Activated CD8-positive, alpha-beta memory T cell treated with anti-CD3 and anti-CD28 coated beads, Interleukin-2, amount 10 ng/mL, durations not matched to agents 7 days and 5 days (primary cell): ENCODE measurements around the gene GRB14. TPM values are rescaled to one million over a fixed set of nuclear protein-coding genes. Genes with fewer than 3 reads are reported as not detected.

Experiments used
- ATAC-seq: fragments of 150-1000 bp; cut with Tn5 transposase; one replicate; pipeline ENCODE4 v1.10.0; 2021; ENCODE audit warnings: moderate library complexity
- CTCF ChIA-PET: fragments of 350-600 bp; sonication (Branson Sonifier 250); formaldehyde crosslinking; loops from one replicate; lab custom pipeline; 2021; ENCODE audit warnings: antibody characterized with exemption; lab: Charles Lee
- DNase-seq: peaks from one replicate; pipeline ENCODE4 v3.0.0-alpha.2; 2020
- H3K27ac Mint-ChIP-seq: one replicate; pipeline ENCODE4 v1.8.0; 2021; ENCODE audit warnings: mild to moderate bottlenecking, mixed read lengths
- H3K27me3 Mint-ChIP-seq: one replicate; pipeline ENCODE4 v1.8.0; 2021; ENCODE audit warnings: mixed read lengths
- H3K36me3 Mint-ChIP-seq: one replicate; pipeline ENCODE4 v1.8.0; 2021; ENCODE audit warnings: mild to moderate bottlenecking, mixed read lengths
- H3K4me1 Mint-ChIP-seq: one replicate; pipeline ENCODE4 v1.8.0; 2021; ENCODE audit warnings: mixed read lengths
- H3K4me3 Mint-ChIP-seq: one replicate; pipeline ENCODE4 v1.8.0; 2021; ENCODE audit warnings: mild to moderate bottlenecking, moderate library complexity, mixed read lengths
- H3K9me3 Mint-ChIP-seq: one replicate; pipeline ENCODE4 v1.8.0; 2022; ENCODE audit warnings: low read depth, mixed read lengths
- total RNA-seq, 2 experiments: library from RNA; stranded (reverse); gene quantifications; one replicate each; pipeline ENCODE4 v1.2.3, GENCODE V29; 2021

The GRB14 gene
- not detected for total RNA-seq

- peaks cover 20% of the 10 kb centered on the region for H3K27me3 Mint-ChIP-seq
- DNase-seq (no peak), ATAC-seq (no peak)
- no peaks in the 10 kb centered on the region for H3K36me3 Mint-ChIP-seq
- CTCF ChIA-PET: no interaction called here
- no peaks in the 10 kb centered on the region for H3K9me3 Mint-ChIP-seq
- no peak within 1 kb of the TSS for H3K4me3 Mint-ChIP-seq
- no peaks in the 10 kb centered on the region for H3K4me1 Mint-ChIP-seq
- H3K27ac Mint-ChIP-seq: no peak within 1 kb of the TSS
Observed at GRCh38 chr2:164620873-164621763, at the start of gene GRB14. Gene GRB14, minus strand, starts transcription at chr2:164621482. Its CDS starts 173 bp downstream, at chr2:164621309.

GRCh38 chr2:164669291-164669690, 48.0 kb upstream of the GRB14 start:
- CTCF ChIA-PET: no interaction called here
- no peaks in the 10 kb centered on the region for H3K4me1 Mint-ChIP-seq
- H3K4me3 Mint-ChIP-seq: no peak overlapping the region
- ATAC-seq: no peak
- no peaks in the 10 kb centered on the region for H3K36me3 Mint-ChIP-seq
- H3K27ac Mint-ChIP-seq: no peak overlapping the region
- H3K9me3 Mint-ChIP-seq: peaks cover 3% of the 10 kb centered on the region
- no peaks in the 10 kb centered on the region for H3K27me3 Mint-ChIP-seq
- no peak for DNase-seq

GRCh38 chr2:164667566-164667965, 46.3 kb upstream of the GRB14 start:
- CTCF ChIA-PET: no interaction called here
- H3K27me3 Mint-ChIP-seq: no peaks in the 10 kb centered on the region
- H3K36me3 Mint-ChIP-seq: no peaks in the 10 kb centered on the region
- H3K4me1 Mint-ChIP-seq: no peaks in the 10 kb centered on the region
- H3K4me3 Mint-ChIP-seq: no peak overlapping the region
- DNase-seq (no peak), ATAC-seq (no peak)
- no peak overlapping the region for H3K27ac Mint-ChIP-seq
- peaks cover 3% of the 10 kb centered on the region for H3K9me3 Mint-ChIP-seq

GRCh38 chr2:164664070-164664469, 42.8 kb upstream of the GRB14 start:
- no peaks in the 10 kb centered on the region for H3K4me1 Mint-ChIP-seq
- no peak for DNase-seq
- no peak for ATAC-seq
- CTCF ChIA-PET: no interaction called here
- H3K27ac Mint-ChIP-seq: no peak overlapping the region
- H3K36me3 Mint-ChIP-seq: no peaks in the 10 kb centered on the region
- no peaks in the 10 kb centered on the region for H3K27me3 Mint-ChIP-seq
- H3K9me3 Mint-ChIP-seq: peaks cover 3% of the 10 kb centered on the region
- no peak overlapping the region for H3K4me3 Mint-ChIP-seq

GRCh38 chr2:164662868-164663631, 41.8 kb upstream of the GRB14 start:
- ATAC-seq (no peak), DNase-seq (no peak)
- Mint-ChIP-seq H3K27me3 (no peaks in the 10 kb centered on the region), H3K27ac (no peak overlapping the region), H3K36me3 (no peaks in the 10 kb centered on the region), H3K4me3 (no peak overlapping the region), H3K9me3 (no peaks in the 10 kb centered on the region), H3K4me1 (no peaks in the 10 kb centered on the region)
- CTCF ChIA-PET: no interaction called here

GRCh38 chr2:164662066-164662465, 40.8 kb upstream of the GRB14 start:
- Mint-ChIP-seq H3K4me3 (no peak overlapping the region), H3K27me3 (no peaks in the 10 kb centered on the region), H3K36me3 (no peaks in the 10 kb centered on the region), H3K27ac (no peak overlapping the region), H3K4me1 (no peaks in the 10 kb centered on the region), H3K9me3 (no peaks in the 10 kb centered on the region)
- ATAC-seq: no peak
- CTCF ChIA-PET: no interaction called here
- no peak for DNase-seq

- H3K36me3 Mint-ChIP-seq: no peaks in the 10 kb centered on the region
- H3K9me3 Mint-ChIP-seq: no peaks in the 10 kb centered on the region
- DNase-seq: no peak
- H3K27me3 Mint-ChIP-seq: no peaks in the 10 kb centered on the region
- no peaks in the 10 kb centered on the region for H3K4me1 Mint-ChIP-seq
- H3K4me3 Mint-ChIP-seq: no peak overlapping the region
- CTCF ChIA-PET: no interaction called here
- ATAC-seq: no peak
- no peak overlapping the region for H3K27ac Mint-ChIP-seq
Observed at GRCh38 chr2:164661349-164661748, 40.1 kb upstream of the GRB14 start.

GRCh38 chr2:164657129-164657528, 35.8 kb upstream of the GRB14 start:
- Mint-ChIP-seq H3K27ac (no peak overlapping the region), H3K4me1 (no peaks in the 10 kb centered on the region), H3K4me3 (no peak overlapping the region), H3K36me3 (no peaks in the 10 kb centered on the region), H3K9me3 (no peaks in the 10 kb centered on the region), H3K27me3 (no peaks in the 10 kb centered on the region)
- no peak for ATAC-seq
- DNase-seq: no peak
- CTCF ChIA-PET: no interaction called here

GRCh38 chr2:164655750-164656149, 34.5 kb upstream of the GRB14 start:
- H3K27me3 Mint-ChIP-seq: no peaks in the 10 kb centered on the region
- no peaks in the 10 kb centered on the region for H3K36me3 Mint-ChIP-seq
- DNase-seq (no peak), ATAC-seq (no peak)
- no peaks in the 10 kb centered on the region for H3K4me1 Mint-ChIP-seq
- no peak overlapping the region for H3K27ac Mint-ChIP-seq
- H3K4me3 Mint-ChIP-seq: no peak overlapping the region
- CTCF ChIA-PET: no interaction called here
- peaks cover 4% of the 10 kb centered on the region for H3K9me3 Mint-ChIP-seq

GRCh38 chr2:164655336-164655735, 34.1 kb upstream of the GRB14 start:
- Mint-ChIP-seq H3K4me1 (no peaks in the 10 kb centered on the region), H3K9me3 (peaks cover 4% of the 10 kb centered on the region), H3K4me3 (no peak overlapping the region), H3K27ac (no peak overlapping the region), H3K27me3 (no peaks in the 10 kb centered on the region), H3K36me3 (no peaks in the 10 kb centered on the region)
- CTCF ChIA-PET: no interaction called here
- DNase-seq (no peak), ATAC-seq (no peak)

GRCh38 chr2:164651361-164651760, 30.1 kb upstream of the GRB14 start:
- Mint-ChIP-seq H3K36me3 (no peaks in the 10 kb centered on the region), H3K4me3 (no peak overlapping the region), H3K27ac (no peak overlapping the region), H3K27me3 (no peaks in the 10 kb centered on the region), H3K9me3 (peaks cover 4% of the 10 kb centered on the region), H3K4me1 (no peaks in the 10 kb centered on the region)
- CTCF ChIA-PET: no interaction called here
- no peak for DNase-seq
- ATAC-seq: no peak

GRCh38 chr2:164644036-164644700, 22.9 kb upstream of the GRB14 start:
- Mint-ChIP-seq H3K27ac (no peak overlapping the region), H3K4me1 (no peaks in the 10 kb centered on the region), H3K27me3 (no peaks in the 10 kb centered on the region), H3K36me3 (no peaks in the 10 kb centered on the region), H3K9me3 (peaks cover 2% of the 10 kb centered on the region), H3K4me3 (no peak overlapping the region)
- no peak for ATAC-seq
- no peak for DNase-seq
- CTCF ChIA-PET: no interaction called here

GRCh38 chr2:164642946-164643555, 21.8 kb upstream of the GRB14 start:
- CTCF ChIA-PET: no interaction called here
- DNase-seq (no peak), ATAC-seq (no peak)

More at GRCh38 chr2:164642946-164643555, 21.8 kb upstream of the GRB14 start:
- H3K27me3 Mint-ChIP-seq: no peaks in the 10 kb centered on the region
- no peaks in the 10 kb centered on the region for H3K4me1 Mint-ChIP-seq
- no peak overlapping the region for H3K27ac Mint-ChIP-seq
- no peaks in the 10 kb centered on the region for H3K36me3 Mint-ChIP-seq
- no peak overlapping the region for H3K4me3 Mint-ChIP-seq
- peaks cover 2% of the 10 kb centered on the region for H3K9me3 Mint-ChIP-seq
